NOMO-1 treated with dmso at 0.1 percent for 144 hours (cell line): Measurements from ENCODE around the gene RASA1.
A peak's percentile ranks its signal among the peaks of the same experiment; 100 is the strongest.

ENCODE experiments used
- DNase-seq: peaks from one replicate; lab custom pipeline; 2025; ENCODE audit not compliant: unreplicated experiment; lab: John Stamatoyannopoulos, UW

RASA1 gene

DNA sequence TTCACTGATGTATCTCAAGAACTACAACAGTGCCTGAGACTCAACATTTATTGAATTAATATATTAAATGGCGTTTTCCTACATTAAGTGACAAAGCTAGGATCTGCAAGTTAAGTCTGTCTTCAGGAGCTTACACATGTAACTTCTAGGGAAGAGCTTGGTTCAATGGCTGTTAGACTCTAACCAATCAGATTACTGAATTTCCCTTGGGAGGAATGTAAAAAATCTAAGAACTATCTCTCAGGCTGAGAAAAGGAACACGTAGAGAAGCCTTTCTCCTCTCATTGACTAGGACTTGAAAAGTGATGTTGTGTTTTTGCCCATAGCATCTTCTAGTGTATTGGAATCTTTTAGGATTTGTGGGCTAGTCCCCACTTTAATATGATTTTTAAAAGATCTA lies 91.4 kb downstream of the RASA1 start:
- DNase-seq, result no peak

- no peak for DNase-seq
These were observed 92.4 kb downstream of the RASA1 start for GRCh38 chr5:87360132-87360531.

GRCh38 chr5:87361031-87361445 lies 93.4 kb downstream of the RASA1 start:
- no peak for DNase-seq

- DNase-seq, result no peak
These were observed 94.0 kb downstream of the RASA1 start for GRCh38 chr5:87361536-87362213.

GRCh38 chr5:87367243-87367642 lies 99.6 kb downstream of the RASA1 start:
- no peak for DNase-seq

GRCh38 chr5:87368601-87369000 lies 100.9 kb downstream of the RASA1 start:
- no peak for DNase-seq

DNA sequence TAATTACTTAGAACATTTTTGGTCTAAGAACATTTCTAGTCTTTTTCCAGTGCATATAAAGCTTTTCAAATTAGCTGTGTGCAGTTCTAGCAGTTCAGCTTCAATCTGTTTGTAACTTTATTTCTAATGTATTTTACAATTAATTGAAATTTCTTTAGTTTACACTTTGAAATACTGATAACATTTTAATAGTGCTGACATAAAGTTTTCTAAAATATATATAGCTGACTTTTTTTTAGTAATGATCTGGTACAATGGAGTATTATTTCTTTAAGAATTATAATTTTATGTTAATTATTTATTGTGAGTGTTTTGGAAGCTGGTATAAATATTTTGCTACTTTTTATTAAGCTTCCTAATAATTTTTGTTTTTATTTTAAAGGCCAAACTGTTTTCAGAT lies 101.7 kb downstream of the RASA1 start:
- no peak for DNase-seq

DNA sequence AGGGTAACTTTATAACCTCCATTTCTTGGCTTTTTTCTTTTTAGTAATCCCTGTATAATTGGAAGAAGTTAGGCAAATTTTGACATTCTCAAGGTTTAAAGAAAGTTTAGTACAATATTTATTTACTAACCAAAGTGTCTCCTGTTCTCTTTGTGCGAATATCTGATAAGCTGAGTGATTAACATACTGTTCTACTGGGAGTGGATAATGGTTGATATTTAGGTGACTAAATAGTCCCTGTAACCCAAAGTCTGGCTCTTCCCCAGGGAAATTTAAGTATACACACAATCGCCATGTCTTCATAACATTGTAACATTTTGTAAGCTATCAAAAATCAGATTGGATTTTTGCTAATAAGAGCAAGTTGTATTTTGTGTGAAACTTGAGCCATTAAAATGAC lies 105.0 kb downstream of the RASA1 start:
- no peak for DNase-seq

DNA sequence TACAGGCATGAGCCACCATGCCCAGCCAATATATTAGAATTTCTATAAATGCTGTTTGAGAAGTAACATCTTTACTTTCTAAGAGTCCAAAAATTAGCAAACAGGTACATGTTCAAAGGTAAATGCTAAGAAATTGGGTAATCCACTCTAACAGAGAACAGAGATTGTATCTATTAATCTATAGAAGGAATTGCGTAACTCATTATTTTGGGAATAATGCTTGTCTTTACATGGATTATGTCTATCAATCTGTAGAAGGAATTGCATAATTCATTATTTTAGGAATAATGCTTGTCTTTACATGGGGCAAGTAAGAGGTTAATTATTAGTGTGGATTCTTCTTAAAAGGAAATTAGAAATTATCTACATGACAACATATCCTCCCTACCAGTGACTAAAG lies 114.5 kb downstream of the RASA1 start:
- DNase-seq, result no peak

DNA sequence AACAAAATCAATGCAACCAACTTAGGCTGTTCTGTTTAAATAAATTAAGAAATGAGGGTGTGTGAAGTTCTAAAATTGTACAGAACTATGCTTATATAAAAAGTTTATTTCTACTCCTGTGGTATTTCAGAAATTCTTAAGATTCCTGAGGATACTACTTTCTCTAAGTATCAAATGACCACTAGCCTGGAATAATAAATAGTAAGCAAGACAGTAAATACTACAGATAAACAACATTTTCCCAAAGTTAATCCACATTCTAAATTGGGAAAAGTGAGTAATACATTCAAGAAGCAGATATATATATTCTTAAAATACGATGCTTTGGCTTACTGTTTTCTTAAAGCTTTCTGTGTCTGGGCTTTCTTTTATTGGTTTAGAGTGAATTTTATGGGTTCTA lies 115.5 kb downstream of the RASA1 start:
- no peak for DNase-seq

DNA sequence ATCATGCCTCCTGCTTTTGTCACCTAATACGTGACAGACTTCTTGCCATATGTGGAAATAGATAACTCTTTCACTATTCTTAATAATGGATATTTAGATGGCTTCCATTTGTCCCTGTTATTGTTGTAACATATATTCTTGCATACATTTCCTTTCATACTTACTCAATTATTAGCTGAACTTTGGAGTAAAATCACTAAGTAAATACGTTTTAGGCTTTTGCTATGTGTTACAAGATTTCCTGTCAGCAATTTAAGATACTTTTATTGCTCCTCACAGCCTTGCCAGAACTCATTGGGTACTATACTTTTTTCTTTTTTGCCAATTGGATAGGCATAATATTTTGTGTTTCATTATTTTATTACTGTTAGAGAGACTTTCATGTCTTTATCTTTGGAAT lies 118.1 kb downstream of the RASA1 start:
- DNase-seq, result no peak

- no peak for DNase-seq
These were observed 120.4 kb downstream of the RASA1 start for GRCh38 chr5:87388129-87388528.

GRCh38 chr5:87389296-87390034 lies 121.8 kb downstream of the RASA1 start:
- no peak for DNase-seq

- no peak for DNase-seq
These were observed 122.4 kb downstream of the RASA1 start for GRCh38 chr5:87390075-87390474.

GRCh38 chr5:87390576-87391199 lies 123.0 kb downstream of the RASA1 start:
- no peak for DNase-seq

GRCh38 chr5:87392170-87392569 lies 124.5 kb downstream of the RASA1 start:
- no peak for DNase-seq

GRCh38 chr5:87392801-87393200 lies 125.1 kb downstream of the RASA1 start:
- DNase-seq, result no peak

DNA sequence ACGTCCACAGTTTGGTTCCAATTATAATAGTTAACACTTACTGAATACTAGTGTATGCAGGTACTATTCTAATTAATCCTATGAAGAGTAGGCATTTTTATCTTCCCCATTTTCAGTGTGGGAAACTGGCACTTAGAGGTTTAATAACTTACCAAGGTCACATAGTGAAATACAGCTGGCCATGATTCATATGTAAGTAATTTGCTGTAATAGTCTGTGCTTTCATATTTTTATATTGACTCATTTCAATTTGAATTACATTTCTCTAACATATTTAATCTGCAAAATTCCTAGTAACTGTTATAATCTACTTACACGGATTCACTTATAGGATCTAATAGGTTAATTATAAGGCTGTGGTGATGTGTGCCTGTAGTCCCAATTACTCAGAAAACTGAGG lies 125.6 kb downstream of the RASA1 start:
- no peak for DNase-seq

- DNase-seq, result no peak
These were observed 126.9 kb downstream of the RASA1 start for GRCh38 chr5:87394411-87395165.

DNA sequence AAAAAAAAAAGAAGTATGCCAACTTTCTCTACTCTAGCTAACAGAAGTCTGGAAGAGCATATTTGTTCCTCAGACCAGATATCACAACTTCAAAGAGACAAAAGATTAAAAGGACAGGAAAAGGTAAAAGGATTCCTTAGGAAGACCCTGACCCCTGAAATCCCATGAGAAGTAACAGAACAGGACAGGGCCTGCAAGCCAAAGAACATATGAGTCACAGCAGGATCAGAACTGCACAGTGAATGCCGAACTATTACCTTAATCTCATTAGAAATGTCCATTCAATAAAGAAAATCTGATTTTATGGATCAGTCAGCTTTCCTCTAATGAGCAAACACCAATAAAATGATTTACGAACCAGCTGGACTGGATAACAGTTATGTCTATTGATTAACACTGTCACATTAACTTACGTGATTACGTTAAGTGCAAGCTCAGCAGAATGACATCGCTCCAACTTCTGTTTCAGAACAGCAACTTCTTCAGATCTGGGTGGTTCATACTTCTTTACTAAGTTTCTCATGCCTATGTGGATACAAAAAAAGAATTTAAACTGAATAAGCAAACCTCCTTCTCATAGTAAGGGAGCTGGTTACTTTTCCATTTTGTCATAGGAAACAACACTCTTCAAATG lies 131.4 kb downstream of the RASA1 start:
- no peak for DNase-seq

DNA sequence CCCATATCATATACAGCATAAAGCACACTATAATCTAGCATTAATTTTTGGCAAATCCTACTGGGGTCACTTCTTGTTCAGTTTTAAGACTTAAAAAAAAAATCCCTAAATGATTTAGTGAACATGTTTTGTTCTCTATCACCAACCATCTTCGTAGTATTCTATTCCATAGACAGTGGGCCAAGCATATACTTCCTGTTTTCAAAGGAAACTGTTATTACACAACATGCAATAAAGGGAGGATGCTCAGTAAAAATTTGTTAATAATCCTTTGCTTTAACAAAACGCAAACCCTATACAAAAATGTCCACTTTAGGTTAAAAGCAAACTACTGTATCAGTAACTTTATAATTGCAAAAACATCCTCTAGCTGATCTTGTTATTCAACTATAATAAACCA lies 132.0 kb downstream of the RASA1 start:
- DNase-seq, result peak; percentile 8
